Measurements from ENCODE around the gene YIF1A.

DNA sequence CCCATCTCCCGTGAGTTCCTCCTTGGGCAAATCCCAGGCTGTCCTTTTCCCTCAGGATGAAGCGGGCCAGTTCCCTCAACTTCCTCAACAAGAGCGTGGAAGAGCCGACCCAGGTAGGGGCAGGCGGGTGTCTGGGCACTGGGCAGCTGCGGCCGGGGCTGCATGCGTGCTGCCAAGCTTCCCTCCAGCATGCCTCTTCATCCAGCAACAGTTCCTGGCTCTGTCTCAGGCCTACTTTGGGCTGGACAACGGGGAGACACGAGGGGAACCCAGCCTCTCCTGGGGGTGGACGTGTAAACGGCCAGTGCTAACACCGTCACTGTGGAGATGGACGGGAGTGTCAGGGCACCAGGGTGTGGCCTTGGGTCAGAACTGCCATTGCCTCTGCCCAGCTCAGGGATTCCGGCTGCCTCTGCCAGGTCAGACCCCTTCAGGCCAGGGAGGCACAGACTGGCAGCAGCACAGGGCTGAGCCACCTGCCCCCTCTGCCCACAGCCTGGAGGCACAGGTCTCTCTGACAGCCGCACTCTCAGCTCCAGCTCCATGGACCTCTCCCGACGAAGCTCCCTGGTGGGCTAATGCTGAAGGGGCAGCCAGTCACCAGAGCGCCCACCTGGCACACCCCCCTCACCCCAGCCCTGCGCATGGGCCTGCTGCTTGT, 22.4 kb downstream of the YIF1A start:
- no peak for TF ChIP-seq POLR2AphosphoS5 (IDR thresholded peaks at IDR 0.05; ENCODE audit: low read depth, low read length)
- TF ChIP-seq USF1 (IDR thresholded peaks at IDR 0.05; ENCODE audit: borderline replicate concordance, low read depth) = no peak
- TF ChIP-seq USF2 (IDR thresholded peaks at IDR 0.05; ENCODE audit: borderline replicate concordance, low read depth, low read length) = no peak
- TF ChIP-seq, protein P1, sequence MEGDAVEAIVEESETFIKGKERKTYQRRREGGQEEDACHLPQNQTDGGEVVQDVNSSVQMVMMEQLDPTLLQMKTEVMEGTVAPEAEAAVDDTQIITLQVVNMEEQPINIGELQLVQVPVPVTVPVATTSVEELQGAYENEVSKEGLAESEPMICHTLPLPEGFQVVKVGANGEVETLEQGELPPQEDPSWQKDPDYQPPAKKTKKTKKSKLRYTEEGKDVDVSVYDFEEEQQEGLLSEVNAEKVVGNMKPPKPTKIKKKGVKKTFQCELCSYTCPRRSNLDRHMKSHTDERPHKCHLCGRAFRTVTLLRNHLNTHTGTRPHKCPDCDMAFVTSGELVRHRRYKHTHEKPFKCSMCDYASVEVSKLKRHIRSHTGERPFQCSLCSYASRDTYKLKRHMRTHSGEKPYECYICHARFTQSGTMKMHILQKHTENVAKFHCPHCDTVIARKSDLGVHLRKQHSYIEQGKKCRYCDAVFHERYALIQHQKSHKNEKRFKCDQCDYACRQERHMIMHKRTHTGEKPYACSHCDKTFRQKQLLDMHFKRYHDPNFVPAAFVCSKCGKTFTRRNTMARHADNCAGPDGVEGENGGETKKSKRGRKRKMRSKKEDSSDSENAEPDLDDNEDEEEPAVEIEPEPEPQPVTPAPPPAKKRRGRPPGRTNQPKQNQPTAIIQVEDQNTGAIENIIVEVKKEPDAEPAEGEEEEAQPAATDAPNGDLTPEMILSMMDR (IDR thresholded peaks at IDR 0.05) = no peak
- TF ChIP-seq FOXM1 (IDR thresholded peaks at IDR 0.05; ENCODE audit: low read depth) = no peak
- TF ChIP-seq YY1 (IDR thresholded peaks at IDR 0.05; ENCODE audit: low read depth) = no peak
- TF ChIP-seq MAX (IDR thresholded peaks at IDR 0.05; ENCODE audit: low read depth) = no peak
- TF ChIP-seq ELF1 (IDR thresholded peaks at IDR 0.05) = no peak
- no peak for TF ChIP-seq ZBTB33 (IDR thresholded peaks at IDR 0.05; ENCODE audit: borderline replicate concordance, low read depth)
- no peak for TF ChIP-seq MXI1 (IDR thresholded peaks at IDR 0.05; ENCODE audit: low read depth, low read length)

All from SK-N-SH (cell line).